Mesothelial cell of epicardium (in vitro differentiated cells): ENCODE data around the gene METTL16. TPM values are rescaled to one million over a fixed set of nuclear protein-coding genes. Genes with fewer than 3 reads are reported as not detected.

Experiments
- DNase-seq, 2 experiments: peaks; one replicate each; pipeline ENCODE4 v3.0.0; 2021; ENCODE audit warnings: low spot score in 2 of 2; ENCODE audit not compliant: unreplicated experiment in 2 of 2
- H3K27ac Mint-ChIP-seq: 2 replicates; pipeline ENCODE4 v1.8.0; 2021; ENCODE audit warnings: mixed read lengths
- H3K27me3 Mint-ChIP-seq: 2 replicates; pipeline ENCODE4 v1.8.0; 2021; ENCODE audit warnings: low read depth, mixed read lengths
- H3K36me3 Mint-ChIP-seq: 2 replicates; pipeline ENCODE4 v1.8.0; 2021; ENCODE audit warnings: mixed read lengths
- H3K4me1 Mint-ChIP-seq: 2 replicates; pipeline ENCODE4 v1.8.0; 2021; ENCODE audit warnings: mixed read lengths
- H3K4me3 Mint-ChIP-seq: 2 replicates; pipeline ENCODE4 v1.8.0; 2021; ENCODE audit warnings: mild to moderate bottlenecking, moderate library complexity, mixed read lengths
- H3K9me3 Mint-ChIP-seq: 2 replicates; pipeline ENCODE4 v1.8.0; 2021; ENCODE audit warnings: mixed read lengths
- total RNA-seq: library from RNA; stranded (reverse); gene quantifications from 3 replicates; pipeline ENCODE4 v1.2.1, GENCODE V29; 2021
- TF ChIP-seq, protein P1 (sequence below): fragments of 200-600 bp; sonication (generic); IDR thresholded peaks from one replicate; pipeline ENCODE4 v1.5.0; 2021; ENCODE audit warnings: antibody characterized with exemption; ENCODE audit not compliant: unreplicated experiment

METTL16 gene
- total RNA-seq, 1 donor from 2014 or later = 42.3 TPM

DNA sequence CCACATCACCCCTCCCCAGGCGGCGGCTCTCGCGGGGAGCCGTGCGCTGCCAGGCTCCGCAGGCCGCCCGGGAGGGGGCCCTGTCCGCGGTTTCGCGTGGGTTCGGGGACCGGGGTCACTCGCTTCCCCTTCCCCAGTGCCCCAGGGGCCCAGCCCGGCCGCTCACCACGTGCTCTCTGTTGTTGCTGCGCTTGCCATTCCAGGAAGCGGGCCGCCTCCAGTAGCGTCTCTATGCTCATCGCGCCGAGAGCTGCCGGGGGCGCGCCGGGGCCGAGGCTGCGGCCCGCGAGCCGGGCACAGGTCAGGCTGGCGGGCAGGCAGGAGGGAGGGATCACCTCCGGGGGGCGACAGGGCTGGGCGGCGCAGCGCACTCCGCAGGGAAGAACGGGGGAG is 111.2 kb downstream of the METTL16 start:
- H3K36me3 Mint-ChIP-seq = no peaks in the 10 kb centered on the region

DNA sequence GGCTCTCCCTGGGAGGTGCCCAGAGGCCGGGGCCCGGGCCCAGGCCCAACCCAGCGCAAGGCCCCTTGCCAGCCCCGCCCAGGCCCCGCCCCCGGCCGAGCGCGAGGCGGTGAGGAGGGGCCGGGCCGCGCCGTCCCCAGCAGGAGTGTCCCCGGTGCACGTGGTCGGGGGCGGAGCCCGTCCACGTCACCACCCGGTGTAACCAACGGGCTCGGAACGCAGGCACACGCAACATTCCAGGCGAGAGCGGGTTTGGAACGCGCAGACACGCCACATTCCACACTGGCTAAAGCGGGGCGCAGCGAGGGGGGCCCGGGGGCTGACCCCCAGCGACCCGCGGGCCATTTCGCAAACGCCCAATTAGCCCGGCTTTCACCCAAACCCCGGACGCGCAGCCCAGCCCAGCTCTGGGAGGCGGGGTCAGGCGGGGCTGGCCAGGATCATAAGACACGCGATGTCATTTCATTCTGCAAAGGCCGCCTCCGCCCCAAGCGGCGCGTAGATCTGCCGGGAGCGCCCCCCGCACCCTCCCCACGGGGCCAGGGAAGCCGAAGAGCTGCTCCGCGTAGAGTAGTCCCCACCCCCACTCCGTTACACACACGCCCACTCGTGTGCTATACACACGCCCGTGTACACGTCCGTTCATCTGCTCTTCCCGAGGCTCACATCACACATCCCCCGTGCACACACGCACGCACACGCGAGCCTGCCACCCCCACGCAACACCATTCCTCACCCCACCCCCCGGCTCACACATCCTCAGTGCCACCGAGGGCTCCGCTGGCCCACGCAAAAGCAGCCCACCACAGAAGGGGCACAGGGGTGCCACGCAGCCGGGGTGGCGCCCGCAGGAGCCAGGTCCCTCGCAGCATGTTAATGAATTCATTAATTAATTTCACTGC is 111.9 kb downstream of the METTL16 start:
- peak overlapping the region; percentile 100 for H3K27ac Mint-ChIP-seq
- TF ChIP-seq, protein P1, sequence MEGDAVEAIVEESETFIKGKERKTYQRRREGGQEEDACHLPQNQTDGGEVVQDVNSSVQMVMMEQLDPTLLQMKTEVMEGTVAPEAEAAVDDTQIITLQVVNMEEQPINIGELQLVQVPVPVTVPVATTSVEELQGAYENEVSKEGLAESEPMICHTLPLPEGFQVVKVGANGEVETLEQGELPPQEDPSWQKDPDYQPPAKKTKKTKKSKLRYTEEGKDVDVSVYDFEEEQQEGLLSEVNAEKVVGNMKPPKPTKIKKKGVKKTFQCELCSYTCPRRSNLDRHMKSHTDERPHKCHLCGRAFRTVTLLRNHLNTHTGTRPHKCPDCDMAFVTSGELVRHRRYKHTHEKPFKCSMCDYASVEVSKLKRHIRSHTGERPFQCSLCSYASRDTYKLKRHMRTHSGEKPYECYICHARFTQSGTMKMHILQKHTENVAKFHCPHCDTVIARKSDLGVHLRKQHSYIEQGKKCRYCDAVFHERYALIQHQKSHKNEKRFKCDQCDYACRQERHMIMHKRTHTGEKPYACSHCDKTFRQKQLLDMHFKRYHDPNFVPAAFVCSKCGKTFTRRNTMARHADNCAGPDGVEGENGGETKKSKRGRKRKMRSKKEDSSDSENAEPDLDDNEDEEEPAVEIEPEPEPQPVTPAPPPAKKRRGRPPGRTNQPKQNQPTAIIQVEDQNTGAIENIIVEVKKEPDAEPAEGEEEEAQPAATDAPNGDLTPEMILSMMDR = no peak
- H3K4me3 Mint-ChIP-seq = peak overlapping the region; percentile 98
- DNase-seq = peak; percentile 95 to 96
- H3K36me3 Mint-ChIP-seq = no peaks in the 10 kb centered on the region
- H3K27me3 Mint-ChIP-seq = no peaks in the 10 kb centered on the region
- H3K4me1 Mint-ChIP-seq = peaks cover 41% of the 10 kb centered on the region
- no peaks in the 10 kb centered on the region for H3K9me3 Mint-ChIP-seq

More for the DNA sequence above, 111.2 kb downstream of the METTL16 start:
- TF ChIP-seq, protein P1 = no peak
- Mint-ChIP-seq H3K9me3 (no peaks in the 10 kb centered on the region), H3K4me3 (peak overlapping the region; percentile 98), H3K27me3 (no peaks in the 10 kb centered on the region), H3K4me1 (peaks cover 39% of the 10 kb centered on the region), H3K27ac (peak overlapping the region; percentile 100)
- peak in 1 of 2 experiments; percentile 73 for DNase-seq

GRCh38 chr17:2398655-2399571 is 112.8 kb downstream of the METTL16 start:
- Mint-ChIP-seq H3K36me3 (no peaks in the 10 kb centered on the region), H3K27ac (peak overlapping the region; percentile 99), H3K4me1 (peaks cover 46% of the 10 kb centered on the region), H3K4me3 (peak overlapping the region; percentile 98), H3K9me3 (no peaks in the 10 kb centered on the region), H3K27me3 (no peaks in the 10 kb centered on the region)
- peak in 1 of 2 experiments; percentile 54 for DNase-seq
- TF ChIP-seq, protein P1 = no peak

GRCh38 chr17:2398182-2398581 is 113.5 kb downstream of the METTL16 start:
- Mint-ChIP-seq H3K9me3 (no peaks in the 10 kb centered on the region), H3K27me3 (no peaks in the 10 kb centered on the region), H3K4me1 (peaks cover 46% of the 10 kb centered on the region), H3K27ac (peak overlapping the region; percentile 99), H3K36me3 (no peaks in the 10 kb centered on the region), H3K4me3 (peak overlapping the region; percentile 98)
- TF ChIP-seq, protein P1 = no peak
- no peak for DNase-seq

GRCh38 chr17:2397247-2398171 is 114.2 kb downstream of the METTL16 start:
- TF ChIP-seq, protein P1 = no peak
- Mint-ChIP-seq H3K27me3 (no peaks in the 10 kb centered on the region), H3K9me3 (no peaks in the 10 kb centered on the region), H3K4me3 (peak overlapping the region; percentile 98), H3K4me1 (peaks cover 46% of the 10 kb centered on the region), H3K27ac (peak overlapping the region; percentile 99), H3K36me3 (no peaks in the 10 kb centered on the region)
- no peak for DNase-seq
